GM11168 (cell line): ENCODE results near the gene NRG2.

Experiments
- in situ Hi-C: fragments of 300-500 bp; cut with MboI; formaldehyde crosslinking; loops from one replicate; pipeline ENCODE4 v1.12.0; 2022; ENCODE audit warnings: low sequenced_read_pairs; ENCODE audit not compliant: unreplicated experiment

The NRG2 gene

GRCh38 chr5:139912804-139913203 is 130.3 kb downstream of the NRG2 start:
- in situ Hi-C loops = no loop called here

GRCh38 chr5:139912158-139912557 is 130.9 kb downstream of the NRG2 start:
- in situ Hi-C loops = no loop called here

GRCh38 chr5:139911425-139912120 is 131.5 kb downstream of the NRG2 start:
- in situ Hi-C loops = no loop called here

GRCh38 chr5:139910901-139911300 is 132.2 kb downstream of the NRG2 start:
- in situ Hi-C loops = no loop called here

- in situ Hi-C loops = no loop called here
These were observed 133.1 kb downstream of the NRG2 start for GRCh38 chr5:139910036-139910435.

- in situ Hi-C loops = no loop called here
These were observed 134.3 kb downstream of the NRG2 start for GRCh38 chr5:139908749-139909148.

- in situ Hi-C loops = no loop called here
These were observed 136.4 kb downstream of the NRG2 start for GRCh38 chr5:139906661-139907060.

- in situ Hi-C loops = no loop called here
These were observed 138.1 kb downstream of the NRG2 start for GRCh38 chr5:139904816-139905661.

GRCh38 chr5:139904566-139904815 is 138.6 kb downstream of the NRG2 start:
- in situ Hi-C loops = no loop called here

GRCh38 chr5:139903795-139904565 is 139.1 kb downstream of the NRG2 start:
- in situ Hi-C loops = no loop called here

GRCh38 chr5:139903450-139903794 is 139.7 kb downstream of the NRG2 start:
- in situ Hi-C loops = no loop called here

- in situ Hi-C loops = no loop called here
These were observed 141.1 kb downstream of the NRG2 start for GRCh38 chr5:139901986-139902385.

GRCh38 chr5:139901251-139901575 is 141.9 kb downstream of the NRG2 start:
- in situ Hi-C loops = no loop called here

GRCh38 chr5:139900546-139901250 is 142.4 kb downstream of the NRG2 start:
- in situ Hi-C loops = no loop called here

- in situ Hi-C loops = no loop called here
These were observed 144.1 kb downstream of the NRG2 start for GRCh38 chr5:139898981-139899380.

- in situ Hi-C loops = no loop called here
These were observed 145.1 kb downstream of the NRG2 start for GRCh38 chr5:139897982-139898381.

GRCh38 chr5:139897342-139897741 is 145.8 kb downstream of the NRG2 start:
- in situ Hi-C loops = no loop called here

GRCh38 chr5:139896718-139897117 is 146.4 kb downstream of the NRG2 start:
- in situ Hi-C loops = no loop called here

GRCh38 chr5:139895647-139896046 is 147.5 kb downstream of the NRG2 start:
- in situ Hi-C loops = no loop called here

GRCh38 chr5:139895046-139895445 is 148.1 kb downstream of the NRG2 start:
- in situ Hi-C loops = no loop called here

- in situ Hi-C loops = no loop called here
These were observed 149.2 kb downstream of the NRG2 start for GRCh38 chr5:139893873-139894272.
